DMS 273 (cell line): ENCODE data around the gene GID4.

ENCODE experiments used
- DNase-seq: peaks from one replicate; lab custom pipeline; 2025; ENCODE audit not compliant: unreplicated experiment; lab: John Stamatoyannopoulos, UW

Gene GID4

DNA sequence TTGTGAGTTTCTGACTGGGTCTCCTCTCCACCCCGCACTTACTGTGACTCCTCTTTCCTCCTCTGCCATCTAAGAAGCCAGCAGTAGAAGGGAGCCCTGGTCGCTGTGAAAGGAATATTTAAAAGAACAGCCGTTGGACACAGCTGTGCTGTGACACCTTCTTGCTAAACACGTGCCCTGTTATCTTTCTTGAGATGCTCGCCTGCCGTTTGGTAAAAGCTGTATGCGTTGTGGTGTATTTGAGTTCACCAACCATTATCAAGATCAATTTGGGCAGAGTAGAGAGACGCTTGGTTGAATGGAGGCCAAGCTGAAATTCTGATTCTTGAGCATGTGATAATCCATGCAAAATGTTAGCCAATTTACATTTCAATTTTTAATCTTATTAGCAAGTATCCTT is 3.8 kb downstream of the GID4 start:
- DNase-seq, result no peak

- peak; percentile 33 for DNase-seq
Observed at GRCh38 chr17:18043491-18043890, 4.3 kb downstream of the GID4 start.

DNA sequence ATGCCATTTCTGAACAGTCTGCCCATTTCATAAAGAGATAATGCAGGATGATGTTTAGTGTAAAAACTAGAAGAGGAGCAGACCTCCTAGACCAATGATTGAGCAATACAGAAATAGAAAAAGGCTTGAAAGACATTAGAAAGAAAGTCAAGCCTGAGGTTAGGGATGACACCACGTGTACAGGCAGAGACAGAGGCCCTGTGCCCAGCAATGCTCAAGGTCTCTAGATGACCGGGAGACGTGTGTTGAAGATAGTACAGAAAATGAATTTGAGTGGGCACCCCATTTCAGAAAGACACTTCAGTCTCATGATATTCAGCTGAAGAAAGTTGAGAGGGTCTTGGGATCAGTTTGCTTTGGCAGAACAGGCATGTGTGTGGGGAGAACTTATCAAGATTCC is 5.4 kb downstream of the GID4 start:
- DNase-seq, result no peak

GRCh38 chr17:18045691-18046350 is 6.6 kb downstream of the GID4 start:
- DNase-seq, result no peak

GRCh38 chr17:18055597-18055996 is 16.4 kb downstream of the GID4 start:
- DNase-seq, result no peak

DNA sequence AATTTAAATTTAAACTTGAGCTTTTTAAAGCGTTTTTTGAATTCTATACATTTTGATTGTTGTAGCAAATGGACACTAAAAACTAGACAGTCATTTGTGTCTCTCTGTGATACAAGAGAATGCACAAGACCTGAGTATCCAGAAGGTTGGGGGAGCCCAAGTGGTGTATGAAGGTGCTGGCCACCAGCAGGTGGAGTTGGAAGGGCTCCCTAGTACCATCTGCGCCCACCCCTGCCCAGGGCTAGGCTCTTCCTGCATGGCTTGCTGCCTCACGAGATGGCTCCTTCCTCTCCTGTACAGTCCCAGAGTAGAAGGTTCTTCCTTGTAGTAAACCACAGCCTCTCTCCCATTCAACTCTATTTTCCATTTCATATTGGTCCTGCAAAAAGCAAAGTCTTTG is 17.0 kb downstream of the GID4 start:
- no peak for DNase-seq

DNA sequence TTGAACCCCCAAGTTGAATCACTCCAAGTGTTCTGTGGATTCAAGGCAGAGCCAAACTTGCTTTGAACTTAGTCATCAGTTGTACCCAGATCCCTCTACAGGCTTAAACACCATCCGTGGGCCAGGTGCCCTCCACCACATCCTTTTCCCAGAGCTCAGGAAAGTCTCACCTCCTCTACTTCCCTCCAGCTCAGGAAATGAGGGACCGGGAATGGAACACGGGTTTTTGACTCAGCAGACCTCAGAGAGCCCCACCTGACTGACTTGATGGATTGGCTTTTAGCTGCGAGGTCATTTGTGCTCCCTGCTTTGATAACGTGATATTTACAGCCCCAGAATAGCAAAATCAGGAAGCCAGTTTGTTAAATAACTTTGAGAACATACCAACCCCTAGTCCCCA is 20.1 kb downstream of the GID4 start:
- no peak for DNase-seq

DNA sequence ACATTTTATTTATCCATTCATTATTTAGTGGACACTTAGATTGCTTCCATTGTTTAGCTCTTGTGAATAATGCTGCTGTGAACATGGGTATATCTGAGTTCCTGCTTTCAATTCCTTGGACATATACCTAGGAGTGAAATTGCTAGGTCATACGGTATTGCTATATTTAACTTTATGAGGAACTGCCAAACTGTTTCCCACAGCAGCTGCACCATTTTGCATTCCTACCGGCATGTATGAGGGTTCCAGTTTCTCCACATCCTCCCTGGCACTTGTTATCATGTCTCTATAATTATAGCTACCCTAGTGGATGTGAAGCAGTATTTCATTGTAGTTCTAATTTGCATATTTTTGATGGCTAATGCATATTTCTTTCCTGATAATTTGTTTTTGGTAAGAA is 24.8 kb downstream of the GID4 start:
- DNase-seq, result no peak

- no peak for DNase-seq
Observed at GRCh38 chr17:18065546-18065945, 26.3 kb downstream of the GID4 start.

- no peak for DNase-seq
Observed at GRCh38 chr17:18066866-18067265, 27.7 kb downstream of the GID4 start.

GRCh38 chr17:18069101-18069500 is 29.9 kb downstream of the GID4 start:
- no peak for DNase-seq

- peak; percentile 94 for DNase-seq
Observed at GRCh38 chr17:18070861-18071340, 31.7 kb downstream of the GID4 start.

DNA sequence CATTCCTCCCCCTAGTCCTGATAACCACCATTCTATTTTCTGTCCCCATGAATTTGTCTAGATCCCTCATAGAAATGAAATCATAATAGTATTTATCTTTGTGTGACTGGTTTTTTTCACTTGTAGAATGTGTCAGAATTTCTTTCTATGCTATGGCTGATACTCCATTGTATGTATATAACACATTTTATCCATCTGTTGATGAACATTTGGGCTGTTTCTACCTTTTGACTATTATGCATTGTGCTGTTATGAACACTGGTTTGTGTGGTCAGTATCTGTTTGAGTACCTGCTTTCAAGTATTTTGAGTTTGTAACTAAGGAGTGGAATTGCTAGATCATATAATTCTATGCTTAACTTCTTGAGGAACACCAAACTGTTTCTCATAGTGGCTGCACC is 32.5 kb downstream of the GID4 start:
- no peak for DNase-seq

DNA sequence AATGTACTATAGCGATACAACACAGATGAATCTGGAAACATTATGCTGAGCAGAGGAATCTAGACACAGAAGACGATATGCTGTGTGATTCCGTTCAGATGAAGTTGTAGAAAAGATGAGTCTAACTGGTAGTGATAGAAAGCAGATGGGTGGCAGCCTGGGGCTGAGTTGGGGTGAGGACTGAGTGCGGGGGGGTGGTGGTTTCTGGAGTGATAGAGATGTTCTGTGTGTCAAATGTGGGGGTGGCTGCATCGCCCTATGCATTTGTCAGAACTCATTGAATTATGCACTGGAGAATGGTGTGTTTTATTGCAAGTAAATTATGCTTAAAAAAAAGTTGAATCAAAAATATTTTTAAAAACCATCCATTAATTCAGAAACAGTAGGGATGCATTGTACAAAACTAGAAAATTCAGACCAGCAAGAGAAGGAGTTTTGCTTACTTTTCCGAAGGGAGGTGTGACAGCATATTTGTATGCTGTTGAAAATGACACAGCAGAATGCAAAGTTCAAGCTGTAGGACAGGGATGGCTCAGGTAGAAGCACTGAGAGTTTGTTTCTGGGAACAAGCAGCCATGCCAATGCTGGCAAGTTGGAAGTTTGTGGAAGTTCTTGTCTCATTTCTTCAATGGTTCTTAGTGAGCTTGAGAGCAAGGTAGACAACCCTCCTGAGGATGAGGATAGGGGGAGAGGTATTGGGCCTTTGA is 35.5 kb downstream of the GID4 start:
- no peak for DNase-seq

- DNase-seq, result no peak
Observed at GRCh38 chr17:18076936-18077335, 37.7 kb downstream of the GID4 start.

DNA sequence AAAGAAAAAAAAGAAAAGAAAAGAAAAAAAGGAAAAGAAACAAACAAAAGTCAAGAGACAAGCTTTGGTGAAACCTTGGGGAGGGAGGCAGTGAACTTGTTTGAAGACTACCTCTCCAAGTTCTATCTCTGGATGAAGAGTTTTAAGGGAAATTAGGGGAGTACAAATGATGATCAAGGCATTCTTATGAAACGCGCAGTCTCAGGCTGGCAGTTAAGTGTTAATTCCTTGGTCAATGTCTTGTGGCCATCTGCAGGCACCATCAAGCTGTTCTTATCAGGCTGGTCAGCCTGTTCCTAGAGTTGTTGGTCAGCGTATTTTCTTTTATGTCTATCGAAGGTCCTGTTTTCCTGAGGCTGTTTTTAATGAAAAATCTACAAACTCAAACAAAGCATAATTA is 40.3 kb downstream of the GID4 start:
- no peak for DNase-seq

DNA sequence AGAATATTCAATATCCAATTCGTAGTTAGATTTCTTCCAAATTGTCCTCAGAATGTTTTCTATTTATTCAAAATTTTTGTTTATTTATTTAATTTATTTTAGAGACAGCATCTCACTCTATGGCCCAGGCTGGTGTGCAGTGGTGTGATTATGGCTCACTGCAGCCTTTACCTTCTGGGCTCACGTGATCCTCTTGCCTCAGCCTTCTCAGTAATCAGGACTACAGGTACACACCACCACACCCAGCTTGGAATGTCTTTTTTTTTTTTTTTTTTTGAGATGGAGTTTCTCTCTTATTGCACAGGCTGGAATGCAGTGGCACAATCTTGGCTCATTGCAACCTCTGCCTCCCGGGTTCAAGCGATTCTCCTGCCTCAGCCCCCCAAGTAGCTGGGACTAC is 45.0 kb downstream of the GID4 start:
- DNase-seq, result no peak

- DNase-seq, result peak; percentile 93
Observed at GRCh38 chr17:18087610-18088491, 48.6 kb downstream of the GID4 start, which contains the start of gene DRG2. Gene DRG2 (plus strand): TSS chr17:18087948. CDS start chr17:18088024, 76 bp downstream.

GRCh38 chr17:18089613-18090012 is 50.4 kb downstream of the GID4 start:
- no peak for DNase-seq

GRCh38 chr17:18093616-18094408 is 54.6 kb downstream of the GID4 start:
- DNase-seq, result peak; percentile 66

DNA sequence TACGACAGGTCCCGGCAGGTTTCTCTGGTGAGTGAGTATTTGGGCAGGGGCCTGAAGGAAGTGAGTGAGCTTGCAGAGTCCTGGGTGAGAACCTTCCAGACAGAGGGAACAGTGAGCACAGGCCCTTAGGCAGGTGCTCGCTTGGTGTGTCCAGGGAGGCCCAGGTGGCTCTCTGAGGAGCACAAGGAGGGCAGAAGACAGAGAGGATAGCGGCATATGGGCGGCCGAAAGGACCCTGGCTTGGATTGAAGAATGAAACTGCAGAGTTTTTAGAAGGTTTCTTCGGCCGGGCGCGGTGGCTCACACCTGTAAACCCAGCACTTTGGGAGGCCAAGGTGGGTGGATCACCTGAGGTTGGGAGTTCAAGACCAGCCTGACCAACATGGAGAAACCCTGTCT is 55.2 kb downstream of the GID4 start:
- no peak for DNase-seq
